Activated T-helper 1 cell treated with anti-CD3 and anti-CD28 coated beads, Interleukin-12 subunit alpha, Interleukin-12 subunit beta, Interleukin-2, Interleukin-4 antibody, amounts not matched to agents 30 ng/mL and 10 ng/mL and 1 ng/mL, durations not matched to agents 14 hours and 24 hours and 36 hours (primary cell): ENCODE measurements around the gene KHDC1L. TPM values are rescaled to one million over a fixed set of nuclear protein-coding genes. Genes with fewer than 3 reads are reported as not detected.
"Not testable (repeated sequence)": the region's sequence is repeated elsewhere in the genome, so short reads cannot be mapped to it uniquely, and the experiment has no call there.

Source experiments
- DNase-seq: peaks from one replicate; pipeline ENCODE4 v3.0.0; 2021; ENCODE audit warnings: low spot score
- H3K27ac Mint-ChIP-seq: one replicate; pipeline ENCODE4 v1.8.0; 2021; ENCODE audit warnings: mild to moderate bottlenecking, mixed read lengths
- H3K27me3 Mint-ChIP-seq: one replicate; pipeline ENCODE4 v1.8.0; 2022; ENCODE audit warnings: mild to moderate bottlenecking, moderate library complexity, mixed read lengths; ENCODE audit not compliant: insufficient read depth
- H3K36me3 Mint-ChIP-seq: one replicate; pipeline ENCODE4 v1.8.0; 2021; ENCODE audit warnings: low read depth, mixed read lengths
- H3K4me1 Mint-ChIP-seq: one replicate; pipeline ENCODE4 v1.8.0; 2021; ENCODE audit warnings: low read depth, mixed read lengths
- H3K4me3 Mint-ChIP-seq: one replicate; pipeline ENCODE4 v1.8.0; 2021; ENCODE audit warnings: mild to moderate bottlenecking, moderate library complexity, mixed read lengths
- H3K9me3 Mint-ChIP-seq: one replicate; pipeline ENCODE4 v1.8.0; 2021; ENCODE audit warnings: mixed read lengths
- intact Hi-C: fragments of 100-400 bp; cut with micrococcal nuclease; formaldehyde crosslinking; loops from one replicate; pipeline ENCODE4 v1.15.1; 2024
- total RNA-seq: library from RNA; stranded (reverse); gene quantifications from 2 replicates; pipeline ENCODE4 v1.2.3, GENCODE V29; 2022

The KHDC1L gene
- total RNA-seq, 1 donor from 2014 or later, result not detected

DNA sequence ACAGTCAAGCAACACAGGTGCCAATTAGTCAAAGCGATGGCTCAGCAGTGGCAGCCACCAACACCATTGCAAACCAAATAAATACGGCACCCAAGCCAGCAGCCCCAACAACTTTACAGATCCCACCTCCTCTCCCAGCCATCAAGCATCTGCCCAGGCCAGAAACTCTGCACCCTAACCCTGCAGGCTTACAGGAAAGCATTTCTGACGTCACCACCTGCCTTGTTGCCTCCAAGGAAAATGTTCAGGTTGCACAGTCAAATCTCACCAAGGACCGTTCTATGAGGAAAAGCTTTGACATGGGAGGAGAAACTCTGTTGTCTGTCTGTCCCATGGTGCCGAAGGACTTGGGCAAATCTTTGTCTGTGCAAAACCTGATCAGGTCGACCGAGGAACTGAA is 30.6 kb downstream of the KHDC1L start:
- no peaks in the 10 kb centered on the region for H3K27me3 Mint-ChIP-seq
- intact Hi-C loops, result no loop called here
- no peak for DNase-seq
- H3K36me3 Mint-ChIP-seq, result no peaks in the 10 kb centered on the region
- no peak overlapping the region for H3K27ac Mint-ChIP-seq
- no peaks in the 10 kb centered on the region for H3K4me1 Mint-ChIP-seq
- no peaks in the 10 kb centered on the region for H3K9me3 Mint-ChIP-seq
- no peak overlapping the region for H3K4me3 Mint-ChIP-seq

DNA sequence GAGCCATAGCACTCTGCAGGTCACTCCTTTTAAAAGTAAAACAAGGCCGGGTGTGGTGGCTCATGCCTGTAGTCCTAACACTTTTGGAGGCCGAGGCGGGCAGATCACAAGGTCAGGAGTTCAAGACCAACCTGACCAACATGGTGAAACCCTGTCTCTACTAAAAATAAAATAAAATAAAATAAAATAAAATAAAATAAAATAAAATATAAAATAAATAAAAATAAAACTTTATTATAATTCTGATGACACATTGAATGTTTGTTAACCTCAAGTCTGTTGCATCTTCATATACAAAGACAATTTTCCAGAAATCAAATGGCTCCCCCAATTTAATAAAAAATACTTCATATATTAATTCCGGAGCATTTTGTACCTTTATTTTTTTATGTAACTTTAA is 32.0 kb downstream of the KHDC1L start:
- DNase-seq, H3K36me3 Mint-ChIP-seq, H3K9me3 Mint-ChIP-seq, H3K4me1 Mint-ChIP-seq, H3K27me3 Mint-ChIP-seq, H3K4me3 Mint-ChIP-seq, H3K27ac Mint-ChIP-seq, intact Hi-C loops: not testable (repeated sequence)

DNA sequence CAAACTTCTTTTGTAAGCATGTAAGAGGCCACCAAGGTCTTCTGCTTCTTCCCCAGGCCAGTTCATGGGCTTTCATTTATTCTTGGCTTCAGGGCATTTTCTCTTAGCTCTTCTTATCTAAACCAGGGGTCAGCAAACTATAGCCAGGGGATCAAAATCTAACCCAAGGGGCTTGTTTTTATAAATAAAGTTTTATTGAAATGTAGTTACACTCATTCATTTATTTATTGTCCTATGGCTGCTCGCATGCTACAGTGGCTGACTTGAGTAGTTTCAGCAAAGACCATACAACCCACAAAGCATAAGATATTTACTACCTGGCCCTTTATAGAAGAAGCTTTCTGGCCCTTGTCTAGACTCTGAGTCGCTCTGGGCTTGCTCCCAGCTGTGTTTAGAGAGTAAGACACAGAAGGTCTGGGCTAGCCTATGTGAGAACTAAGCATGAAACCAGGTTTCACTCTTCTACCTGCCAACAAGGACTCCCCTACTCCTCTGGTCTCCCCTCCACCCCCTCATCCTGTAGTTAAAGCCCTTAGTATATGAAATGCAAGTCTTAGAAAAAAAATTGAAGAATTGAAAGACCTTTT is 43.2 kb downstream of the KHDC1L start:
- no peak for DNase-seq
- intact Hi-C loops, result no loop called here
- Mint-ChIP-seq H3K9me3 (no peaks in the 10 kb centered on the region), H3K27ac (no peak overlapping the region), H3K27me3 (no peaks in the 10 kb centered on the region), H3K4me1 (peaks cover 4% of the 10 kb centered on the region), H3K4me3 (no peak overlapping the region), H3K36me3 (no peaks in the 10 kb centered on the region)

DNA sequence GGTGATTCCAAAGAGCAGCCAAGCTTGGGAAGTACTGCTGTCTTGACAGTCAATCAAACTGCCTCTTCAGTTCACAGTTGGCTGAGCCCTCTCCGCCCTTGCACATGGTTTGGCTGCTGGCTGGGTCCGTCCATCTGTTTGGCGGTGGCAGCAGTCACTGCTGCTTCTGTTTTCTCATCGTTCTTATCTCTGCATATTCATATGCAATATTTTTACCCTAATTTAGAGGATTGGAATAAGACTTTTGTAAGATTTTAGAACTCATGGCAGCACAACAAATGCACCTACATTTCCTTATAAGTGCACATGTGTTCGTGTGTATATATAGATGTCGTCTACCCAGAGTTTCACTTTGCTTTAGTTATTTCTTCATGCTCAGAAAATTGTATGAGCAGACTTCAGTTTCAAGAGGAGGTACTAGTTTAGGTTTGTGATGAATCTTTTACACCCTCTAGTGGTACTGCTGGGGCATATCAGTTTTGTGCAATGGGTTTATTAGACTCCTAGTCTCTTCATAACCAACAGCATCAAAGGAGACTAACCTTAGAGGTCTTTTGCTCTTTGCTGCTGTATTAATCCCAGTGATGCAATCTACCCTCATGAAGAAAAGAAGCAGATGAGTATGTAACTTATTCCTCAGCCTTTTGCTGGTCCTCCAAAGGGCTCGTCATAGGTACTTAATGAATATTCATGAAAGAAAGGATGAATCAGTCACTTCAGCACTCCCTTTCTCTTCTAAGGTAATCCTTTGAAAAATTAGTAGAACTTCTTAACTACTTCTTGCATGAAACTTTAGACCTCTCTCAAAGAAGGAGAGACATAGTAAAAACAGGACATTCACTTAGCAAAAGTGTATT is 44.3 kb downstream of the KHDC1L start:
- Mint-ChIP-seq H3K9me3 (no peaks in the 10 kb centered on the region), H3K4me3 (no peak overlapping the region), H3K27me3 (no peaks in the 10 kb centered on the region), H3K27ac (no peak overlapping the region), H3K4me1 (peaks cover 4% of the 10 kb centered on the region), H3K36me3 (no peaks in the 10 kb centered on the region)
- intact Hi-C loops, result loop anchor here (1.0 to 2.0 kb wide), 4 partner anchors 50 to 769 kb away; no protein-coding TSS in a partner anchor
- DNase-seq, result no peak

DNA sequence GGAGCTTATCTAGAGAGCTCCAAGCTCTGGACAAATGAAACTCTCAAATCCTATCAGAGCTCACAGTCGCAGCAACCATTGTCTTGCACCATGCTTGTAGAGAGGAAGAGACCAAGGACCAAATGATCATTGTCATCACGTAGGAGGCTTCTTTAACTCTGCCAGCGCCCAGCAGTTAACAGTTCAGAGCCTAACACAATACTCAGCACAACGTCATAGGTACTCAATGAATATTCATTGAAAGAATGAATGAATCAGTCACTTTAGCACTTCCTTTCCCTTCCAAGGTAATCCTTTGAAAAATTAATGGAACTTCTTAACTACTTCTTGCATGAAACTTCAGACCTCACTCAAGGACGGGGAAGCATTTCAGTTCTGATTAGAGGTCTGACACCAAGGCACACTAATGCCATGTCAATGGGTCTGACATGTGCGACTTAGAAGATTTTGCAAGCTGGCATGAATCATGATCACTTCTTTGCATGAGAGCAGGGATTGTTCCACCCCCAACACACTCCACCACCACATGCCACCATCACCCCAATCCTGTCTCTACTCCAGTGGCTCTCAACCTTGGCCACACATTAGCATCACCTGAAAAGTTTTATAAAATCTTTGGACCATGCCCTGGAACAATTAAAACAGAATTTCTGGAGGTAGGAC is 45.1 kb downstream of the KHDC1L start:
- Mint-ChIP-seq H3K9me3 (no peaks in the 10 kb centered on the region), H3K36me3 (no peaks in the 10 kb centered on the region), H3K4me1 (peaks cover 4% of the 10 kb centered on the region), H3K4me3 (no peak overlapping the region), H3K27ac (no peak overlapping the region), H3K27me3 (no peaks in the 10 kb centered on the region)
- DNase-seq, result no peak
- intact Hi-C loops, result loop anchor here (2.0 kb wide), 1 partner anchor 49 kb away; no protein-coding TSS in a partner anchor

DNA sequence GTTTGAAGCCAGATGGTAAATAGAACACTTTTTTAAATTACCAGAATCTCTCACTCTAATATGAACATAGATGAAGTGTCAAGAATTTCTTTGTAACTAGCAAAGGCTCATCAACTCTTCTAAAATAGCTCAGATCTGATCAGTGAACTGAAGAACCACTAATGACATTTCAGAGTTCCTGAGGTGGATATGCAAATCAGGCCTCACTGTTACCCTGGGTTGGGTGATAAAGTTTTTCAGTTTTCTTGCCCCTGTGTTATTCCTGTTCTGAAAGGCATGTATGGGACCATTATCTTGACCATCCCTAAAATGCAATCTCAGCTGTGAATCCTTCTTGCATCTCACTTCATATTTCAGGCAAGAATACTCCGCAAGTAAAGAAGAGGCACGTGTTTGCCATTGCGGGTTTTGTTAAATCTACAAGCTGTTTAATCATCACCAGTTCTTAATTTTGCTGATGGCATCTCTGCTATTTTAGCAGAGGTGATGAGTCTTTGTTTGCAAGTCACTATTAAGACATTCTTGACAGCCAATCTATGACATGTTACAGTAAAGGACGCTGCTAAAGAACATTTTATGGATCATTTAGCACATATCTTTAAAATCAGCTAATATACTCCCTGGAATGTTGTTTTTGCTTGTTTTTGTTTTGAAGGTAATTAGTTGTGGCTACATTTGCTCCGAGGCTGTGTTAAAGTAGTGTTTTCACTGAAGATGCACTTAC is 47.9 kb downstream of the KHDC1L start:
- Mint-ChIP-seq H3K4me1 (peaks cover 4% of the 10 kb centered on the region), H3K27me3 (no peaks in the 10 kb centered on the region), H3K4me3 (no peak overlapping the region), H3K9me3 (no peaks in the 10 kb centered on the region), H3K36me3 (no peaks in the 10 kb centered on the region), H3K27ac (no peak overlapping the region)
- intact Hi-C loops, result no loop called here
- no peak for DNase-seq

DNA sequence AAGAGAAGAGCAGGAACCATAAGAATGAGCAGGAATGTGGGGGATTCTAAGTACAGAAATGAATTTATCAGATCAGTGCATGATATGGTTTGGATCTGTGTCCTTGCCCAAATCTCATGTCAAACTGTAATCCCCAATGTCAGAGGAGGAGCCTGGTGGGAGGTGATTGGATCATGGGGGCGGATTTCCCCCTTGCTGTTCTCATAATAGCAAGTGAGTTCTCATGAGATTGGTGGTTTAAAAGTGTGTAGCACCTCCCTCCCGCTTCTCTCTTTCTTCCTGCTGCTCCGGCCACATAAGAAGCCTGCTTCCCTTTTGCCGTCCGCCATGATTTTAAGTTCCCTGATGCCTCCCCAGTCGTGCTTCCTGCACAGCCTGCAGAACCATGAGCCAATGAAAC is 49.2 kb downstream of the KHDC1L start:
- peaks cover 4% of the 10 kb centered on the region for H3K4me1 Mint-ChIP-seq
- intact Hi-C loops, result no loop called here
- H3K27me3 Mint-ChIP-seq, result no peaks in the 10 kb centered on the region
- no peaks in the 10 kb centered on the region for H3K9me3 Mint-ChIP-seq
- no peak overlapping the region for H3K4me3 Mint-ChIP-seq
- DNase-seq, result no peak
- H3K36me3 Mint-ChIP-seq, result no peaks in the 10 kb centered on the region
- H3K27ac Mint-ChIP-seq, result no peak overlapping the region

DNA sequence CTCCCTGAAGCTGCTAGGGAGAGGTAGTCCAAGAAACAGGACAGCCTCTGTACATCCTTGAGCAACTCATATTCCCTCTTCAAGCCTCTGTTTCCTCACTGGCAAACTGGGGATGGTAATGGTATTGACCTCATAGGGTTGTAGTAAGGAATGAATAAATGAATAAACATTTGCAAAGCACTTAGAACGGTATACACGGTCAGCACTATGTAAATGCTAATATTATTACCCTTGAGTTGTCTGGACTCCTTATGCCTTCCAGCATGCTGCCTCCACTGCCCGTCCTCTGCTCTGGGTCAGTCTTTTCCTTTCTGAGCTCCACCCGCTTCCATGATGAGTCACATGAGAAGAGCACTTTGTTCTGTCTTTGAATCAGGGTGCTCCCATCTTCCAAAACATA is 50.6 kb downstream of the KHDC1L start:
- Mint-ChIP-seq H3K36me3 (no peaks in the 10 kb centered on the region), H3K27me3 (no peaks in the 10 kb centered on the region), H3K4me3 (no peak overlapping the region), H3K4me1 (no peaks in the 10 kb centered on the region), H3K9me3 (no peaks in the 10 kb centered on the region), H3K27ac (no peak overlapping the region)
- intact Hi-C loops, result no loop called here
- no peak for DNase-seq

Other genes starting within 250 kb of the KHDC1L start
- 4.8 and 6.4 TPM in 2 replicates for gene KHDC1, start 37.7 kb upstream of the KHDC1L start, total RNA-seq
- not detected in 2 replicates for gene DPPA5, start 128.8 kb upstream of the KHDC1L start, total RNA-seq
- gene KHDC3L, start 137.2 kb upstream of the KHDC1L start, total RNA-seq, result not detected in 2 replicates
- 1.2 TPM in 1 of 2 replicates, not detected in the other for gene OOEP, start 144.4 kb upstream of the KHDC1L start, total RNA-seq
- gene DDX43, start 169.3 kb upstream of the KHDC1L start, total RNA-seq, result 0.44 and 0.66 TPM in 2 replicates
- 47.6 and 51.1 TPM in 2 replicates for gene CGAS, start 226.8 kb upstream of the KHDC1L start, total RNA-seq
- 33.3 and 45.8 TPM in 2 replicates for gene MTO1, start 236.2 kb upstream of the KHDC1L start, total RNA-seq